SK-MEL-5 (cell line): Measurements from ENCODE around the gene BIK. TPM values are rescaled to one million over a fixed set of nuclear protein-coding genes. Genes with fewer than 3 reads are reported as not detected.
A peak's percentile ranks its signal among the peaks of the same experiment; 100 is the strongest.
"Not testable (repeated sequence)": the region's sequence is repeated elsewhere in the genome, so short reads cannot be mapped to it uniquely, and the experiment has no call there.

Source experiments
- DNase-seq: peaks from one replicate; pipeline ENCODE4 v3.0.0-alpha.2; 2016; ENCODE audit warnings: low read depth, low spot score
- in situ Hi-C: cut with HindIII; loops from 2 replicates; pipeline ENCODE4 v1.10.0; 2016; ENCODE audit warnings: low sequenced_read_pairs, high pct_unique_total_duplicates, low pct_unique_long_range_greater_than_20kb
- total RNA-seq: library from RNA; depleted of rRNA; stranded (reverse); fragments of >200 nt; shearing (Covaris generic); gene quantifications from 2 replicates; pipeline ENCODE4 v1.2.3, GENCODE V29; 2014

BIK gene
- total RNA-seq, 1 experiment from 2014 or later = 8.0 TPM

DNA sequence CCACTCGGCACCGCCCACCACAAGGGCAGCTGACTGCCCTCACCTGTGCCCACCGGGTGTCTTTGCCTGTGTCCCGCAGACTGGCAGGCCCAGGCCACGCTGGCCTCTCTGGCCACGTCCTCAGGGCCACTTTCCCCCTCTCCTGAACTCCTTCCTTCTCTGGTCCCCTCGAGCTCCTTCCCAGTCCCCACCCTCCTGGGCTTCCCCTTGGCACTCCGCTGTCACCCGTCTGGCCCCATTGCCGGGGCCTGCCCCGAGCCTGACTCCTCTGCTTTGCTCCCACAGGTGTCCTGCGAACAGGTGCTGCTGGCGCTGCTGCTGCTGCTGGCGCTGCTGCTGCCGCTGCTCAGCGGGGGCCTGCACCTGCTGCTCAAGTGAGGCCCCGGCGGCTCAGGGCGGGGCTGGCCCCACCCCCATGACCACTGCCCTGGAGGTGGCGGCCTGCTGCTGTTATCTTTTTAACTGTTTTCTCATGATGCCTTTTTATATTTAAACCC is 18.4 kb downstream of the BIK start:
- in situ Hi-C loops = no loop called here
- no peak for DNase-seq

DNA sequence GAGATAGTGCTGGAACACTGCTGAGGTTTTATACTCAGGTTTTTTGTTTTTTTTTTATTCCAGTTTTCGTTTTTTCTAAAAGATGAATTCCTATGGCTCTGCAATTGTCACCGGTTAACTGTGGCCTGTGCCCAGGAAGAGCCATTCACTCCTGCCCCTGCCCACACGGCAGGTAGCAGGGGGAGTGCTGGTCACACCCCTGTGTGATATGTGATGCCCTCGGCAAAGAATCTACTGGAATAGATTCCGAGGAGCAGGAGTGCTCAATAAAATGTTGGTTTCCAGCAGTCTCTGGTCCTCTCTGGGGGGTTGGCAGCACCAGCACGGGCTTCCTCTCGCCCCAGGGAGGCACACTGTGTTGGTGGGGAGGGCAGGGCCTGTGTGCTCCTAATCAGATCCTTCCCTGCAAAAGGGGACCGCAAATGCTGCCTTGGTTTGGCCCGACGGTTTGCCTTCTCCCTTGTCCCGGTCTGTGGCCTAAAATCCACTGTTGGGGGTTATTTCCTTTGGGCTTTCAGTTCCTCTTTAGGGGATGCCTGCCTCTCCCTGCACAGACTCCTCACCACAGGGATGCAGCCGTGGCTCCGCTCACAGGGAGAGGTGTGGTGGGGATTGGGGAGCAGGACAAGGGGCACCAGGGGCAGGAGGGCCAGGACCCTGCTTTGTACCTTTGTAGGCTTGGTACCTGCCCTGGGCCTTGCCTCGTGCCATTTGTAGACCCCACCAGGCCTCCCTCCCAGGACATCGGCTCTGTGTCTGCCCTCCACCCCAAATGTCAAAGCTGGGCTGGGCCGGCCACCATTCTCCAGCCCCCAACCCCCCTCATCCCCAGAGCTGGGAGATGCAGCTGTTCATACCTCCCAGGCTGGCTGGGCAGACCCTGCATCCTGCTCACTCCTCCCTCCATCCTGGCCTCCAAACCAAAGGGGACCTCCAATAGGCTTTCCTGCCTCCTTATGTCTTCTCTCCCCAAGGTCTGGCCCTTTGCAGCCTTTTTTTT is 19.2 kb downstream of the BIK start:
- DNase-seq = no peak
- in situ Hi-C loops = no loop called here

DNA sequence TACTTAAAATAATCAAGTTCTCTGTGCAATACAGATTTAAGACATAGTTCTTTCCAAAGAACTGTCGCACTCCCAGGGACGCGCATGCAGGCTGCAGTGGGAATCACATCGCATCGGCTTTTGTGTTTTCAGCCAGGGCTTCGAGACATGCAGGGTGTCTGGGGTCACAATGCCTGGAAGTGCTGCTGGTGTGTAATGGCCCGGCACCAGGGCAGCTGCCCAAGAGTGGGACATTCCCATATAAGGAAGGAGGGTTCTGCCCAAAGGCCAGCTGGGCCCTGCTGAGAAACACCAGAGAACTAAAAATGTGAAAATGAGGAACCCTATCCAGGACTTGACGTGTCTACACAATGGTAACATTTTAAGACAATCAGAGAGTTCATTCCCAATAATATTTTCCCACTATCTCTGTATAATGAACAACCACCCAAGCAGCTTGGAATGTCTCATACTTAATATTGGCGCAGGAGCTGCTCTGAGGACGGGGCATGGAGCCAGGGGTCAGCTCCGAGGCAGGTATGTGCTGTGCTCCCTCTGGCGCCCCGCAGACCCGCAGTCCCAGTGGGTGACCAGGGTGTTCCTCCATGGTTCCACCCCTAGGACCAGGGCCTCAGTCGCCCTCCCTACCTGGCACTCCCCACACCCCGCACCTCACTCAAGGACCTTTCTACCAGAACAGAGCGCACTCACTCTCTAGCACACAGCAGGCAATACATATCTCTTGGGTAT is 21.4 kb downstream of the BIK start:
- in situ Hi-C loops = no loop called here

DNA sequence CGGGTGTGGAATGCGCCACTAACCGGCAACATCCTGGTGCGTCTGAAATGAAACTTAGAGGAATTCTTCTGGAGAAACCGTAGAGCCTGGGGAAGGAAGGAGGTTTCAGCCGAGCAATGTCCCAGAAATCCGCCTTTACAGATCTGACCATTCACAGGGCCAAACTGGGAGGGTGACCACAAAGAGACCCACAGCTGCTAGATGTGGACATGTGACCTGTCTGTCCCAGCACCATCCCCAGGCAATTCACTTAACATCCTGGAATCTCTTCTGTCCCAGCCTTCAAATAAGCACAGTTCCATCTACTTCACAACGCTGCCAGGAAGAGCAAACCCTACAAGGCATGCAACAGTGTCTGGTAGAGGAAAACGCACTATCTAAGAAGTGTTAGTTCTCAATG is 22.9 kb downstream of the BIK start:
- no peak for DNase-seq
- in situ Hi-C loops = no loop called here

More for the DNA sequence above, 21.4 kb downstream of the BIK start:
- no peak for DNase-seq

DNA sequence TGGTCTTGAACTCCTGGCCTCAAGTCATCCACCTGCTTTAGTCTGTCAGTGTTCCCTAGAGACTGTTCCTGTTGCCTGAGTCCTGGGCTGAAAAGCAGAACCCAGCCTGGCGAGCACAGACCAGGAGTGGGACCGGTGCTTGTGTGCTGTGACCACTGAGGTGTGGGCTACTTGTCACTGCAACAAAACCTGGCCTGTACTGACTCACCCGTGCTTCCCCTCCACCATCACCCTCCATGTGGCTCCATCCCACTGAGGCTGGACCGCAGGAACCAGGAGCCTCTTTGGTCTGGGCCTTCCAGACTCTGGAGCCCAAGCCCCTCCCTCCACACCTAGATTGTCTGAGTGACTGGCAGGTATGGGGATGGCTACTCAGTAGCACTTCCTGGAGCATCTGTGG is 24.0 kb downstream of the BIK start:
- in situ Hi-C loops = no loop called here
- no peak for DNase-seq

DNA sequence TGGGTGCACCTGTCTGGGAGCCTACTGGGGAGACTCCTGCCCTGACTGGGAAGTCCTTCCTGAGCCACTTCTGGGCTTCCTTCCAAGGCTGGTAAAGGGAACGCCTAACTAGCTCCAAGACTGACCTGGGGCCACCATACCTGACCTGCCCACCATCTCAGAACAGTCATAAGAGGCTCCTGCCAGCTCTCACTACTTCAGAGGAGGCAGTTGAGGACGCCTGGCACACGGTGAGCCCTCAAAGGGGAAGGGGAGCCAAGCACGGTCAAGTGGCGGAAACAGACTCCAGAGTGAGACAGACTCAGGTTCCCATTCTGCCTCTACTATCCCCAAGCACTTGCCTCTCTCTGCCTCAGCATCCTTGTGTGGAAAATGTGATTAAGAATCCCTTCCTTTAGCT is 25.0 kb downstream of the BIK start:
- in situ Hi-C loops = no loop called here
- DNase-seq = no peak

DNA sequence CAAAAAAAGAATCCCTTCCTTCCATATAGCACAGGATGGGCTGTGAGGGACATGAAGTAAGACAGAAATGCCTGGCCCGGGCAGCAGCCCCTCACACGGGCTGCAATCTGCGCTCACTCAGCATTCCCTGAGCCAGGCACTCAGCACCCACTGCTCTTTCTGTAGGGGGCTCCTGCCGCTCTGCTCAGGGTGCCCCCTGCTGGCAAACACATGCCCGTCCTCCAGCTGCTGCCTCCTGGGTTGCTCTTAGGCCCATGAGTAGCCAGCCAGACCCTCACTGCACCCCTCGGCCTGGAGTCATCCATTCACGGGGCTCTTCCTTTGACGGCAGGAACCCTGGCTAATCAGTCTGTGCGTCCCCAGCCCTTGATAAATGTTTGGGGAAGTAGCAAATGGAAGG is 25.7 kb downstream of the BIK start:
- in situ Hi-C loops = no loop called here
- peak; percentile 68 for DNase-seq

DNA sequence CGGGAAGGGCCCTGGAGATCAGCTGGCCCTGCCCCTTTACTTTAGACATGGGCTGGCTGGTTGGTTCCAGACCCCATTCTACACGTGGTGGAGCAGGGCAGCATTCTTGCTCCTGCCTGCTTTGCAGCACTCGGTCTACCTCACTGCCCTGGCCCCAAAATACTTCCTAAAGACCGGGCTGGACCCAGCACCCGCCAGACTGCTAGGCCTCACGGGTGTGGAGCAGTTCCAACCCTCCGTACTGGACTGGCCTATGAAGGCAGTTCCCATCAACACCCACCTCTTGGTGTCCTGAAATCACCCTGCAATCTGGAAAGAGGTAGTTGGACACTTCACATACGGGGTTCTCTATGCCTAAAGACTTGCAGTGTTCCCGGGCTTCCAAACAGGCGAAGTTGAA is 26.3 kb downstream of the BIK start:
- in situ Hi-C loops = no loop called here

DNA sequence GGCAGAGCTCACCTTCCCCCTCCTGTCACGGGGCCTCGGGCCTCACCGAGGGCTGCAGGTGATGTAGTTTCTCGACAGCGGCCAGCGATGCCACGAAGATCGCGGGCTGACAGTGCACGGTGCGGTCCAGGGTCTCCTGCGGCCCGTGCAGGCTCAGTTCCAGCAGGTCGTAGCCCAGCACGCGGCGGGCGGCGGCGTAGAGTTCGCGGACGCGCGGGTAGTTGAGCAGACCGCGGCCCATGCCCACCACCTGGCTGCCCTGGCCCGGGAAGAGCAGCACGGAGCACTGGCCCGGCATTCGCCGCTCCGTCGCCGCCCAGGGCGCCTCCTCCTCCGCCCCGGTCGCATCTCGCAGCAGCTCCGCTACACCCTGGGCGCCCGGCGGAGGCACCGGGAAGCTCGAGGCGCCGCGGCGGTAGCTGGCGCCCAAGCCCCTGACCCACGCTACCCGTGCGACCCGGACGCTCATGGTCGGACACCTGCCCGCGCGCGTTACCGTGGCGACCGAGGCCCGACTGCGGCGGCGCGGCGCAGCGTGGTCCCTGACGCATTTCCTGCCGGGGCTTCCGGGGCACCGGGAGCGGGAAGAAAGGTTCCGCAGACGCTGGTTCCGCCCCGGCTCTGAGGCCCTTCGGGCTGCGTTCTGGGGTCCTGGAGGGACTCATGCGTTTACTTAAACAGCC is 32.5 kb downstream of the BIK start, which contains the start of gene MCAT:
Gene MCAT (minus strand): TSS at position 519 of the 683 bp plus-strand sequence. CDS start 50 bp downstream, at position 469.
- peak; percentile 85 for DNase-seq
- in situ Hi-C loops = no loop called here

More for the DNA sequence above, 26.3 kb downstream of the BIK start:
- no peak for DNase-seq

DNA sequence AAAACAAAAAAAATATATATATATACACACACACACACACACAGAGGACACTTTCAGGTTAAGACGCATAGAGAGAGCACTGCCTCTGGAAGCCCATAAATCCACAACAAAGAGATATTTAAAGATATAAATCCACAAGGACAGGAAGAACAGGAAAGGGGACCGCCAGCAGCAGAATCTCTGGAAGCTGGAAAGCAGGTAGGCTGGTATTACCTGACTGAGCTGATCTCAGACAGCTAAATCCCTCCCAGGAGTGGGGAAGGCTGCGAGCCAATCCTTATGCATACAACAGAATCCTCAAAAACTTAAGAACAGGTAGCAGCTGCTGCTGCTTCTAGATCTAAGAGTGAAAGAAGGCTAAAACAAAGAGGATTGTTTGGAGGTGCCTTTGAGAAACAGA is 34.4 kb downstream of the BIK start:
- DNase-seq = no peak
- in situ Hi-C loops = no loop called here

DNA sequence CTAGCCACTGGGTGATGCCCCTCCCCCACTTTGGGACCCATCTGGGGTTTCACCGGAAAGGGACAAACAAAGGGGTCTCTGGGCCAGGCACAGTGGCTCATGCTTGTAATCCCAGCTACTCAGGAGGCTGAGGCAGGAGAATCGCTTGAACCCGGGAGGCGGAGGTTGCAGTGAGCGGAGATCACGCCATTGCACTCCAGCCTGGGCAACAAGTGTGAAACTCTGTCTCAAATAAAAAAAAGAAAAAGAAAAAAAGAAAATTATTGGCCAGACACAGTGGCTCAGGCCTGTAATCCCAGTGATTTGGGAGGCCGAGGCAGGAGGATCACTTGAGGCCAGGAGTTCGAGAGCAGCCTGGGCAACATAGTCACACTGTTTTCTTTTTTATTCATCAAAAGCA is 34.8 kb downstream of the BIK start:
- DNase-seq = not testable (repeated sequence)

DNA sequence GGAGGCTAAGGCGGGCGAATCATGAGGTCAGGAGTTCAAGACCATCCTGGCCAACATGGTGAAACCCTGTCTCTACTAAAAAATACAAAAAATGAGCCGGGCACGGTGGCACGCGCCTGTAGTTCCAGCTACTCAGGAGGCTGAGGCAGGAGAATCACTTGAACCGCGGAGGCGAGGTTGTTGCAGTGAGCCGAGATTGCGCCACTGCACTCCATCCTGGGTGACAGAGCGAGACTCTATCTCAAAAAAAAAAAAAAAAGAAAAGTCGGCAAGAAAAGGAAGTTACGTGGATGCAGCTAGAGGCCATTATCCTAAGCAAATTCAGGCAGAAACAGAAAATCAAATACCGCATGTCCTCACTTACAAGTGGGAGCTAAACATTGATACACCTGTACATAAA is 35.8 kb downstream of the BIK start:
- in situ Hi-C loops, DNase-seq: not testable (repeated sequence)

More for the DNA sequence above, 34.8 kb downstream of the BIK start:
- in situ Hi-C loops = not testable (repeated sequence)

DNA sequence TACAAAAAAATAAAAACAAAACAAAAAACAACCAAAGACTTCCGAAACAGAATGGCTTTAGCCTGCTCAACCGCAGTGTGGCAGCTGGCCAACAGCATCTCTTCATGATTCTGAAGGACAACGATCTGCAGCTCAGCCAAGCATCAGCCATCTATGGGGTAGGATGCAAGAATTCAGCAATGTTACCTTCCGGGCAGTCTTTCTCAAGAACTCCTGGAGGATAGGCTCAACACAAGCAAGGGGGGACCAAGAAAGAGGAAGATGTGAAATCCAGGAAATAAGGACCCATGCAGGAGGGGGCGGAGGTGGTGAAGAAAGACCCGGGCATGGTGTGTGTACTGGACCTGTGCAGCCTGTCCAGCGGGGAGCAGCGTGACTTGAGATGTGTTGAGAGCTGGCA is 37.3 kb downstream of the BIK start:
- in situ Hi-C loops = no loop called here
- no peak for DNase-seq

DNA sequence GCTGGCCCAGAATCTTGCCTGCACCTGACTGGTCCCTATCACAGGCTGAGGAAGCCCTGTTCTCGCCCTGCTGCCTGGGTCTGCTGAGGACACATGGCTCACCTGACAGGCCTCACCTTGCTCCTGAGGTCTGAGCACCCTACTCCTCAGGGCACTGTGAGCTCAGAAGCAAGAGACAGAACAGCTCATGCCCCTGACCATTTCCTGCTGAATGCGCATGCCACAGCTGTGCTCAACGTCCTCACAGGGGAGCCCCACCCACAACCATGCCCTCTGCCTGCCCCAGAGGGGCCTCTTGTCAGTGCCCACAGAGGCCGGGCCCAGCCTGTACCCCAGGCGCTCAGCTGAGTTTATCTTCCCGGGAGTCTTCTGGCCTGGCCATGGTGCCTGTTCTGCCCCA is 38.0 kb downstream of the BIK start:
- DNase-seq = no peak
- in situ Hi-C loops = no loop called here

DNA sequence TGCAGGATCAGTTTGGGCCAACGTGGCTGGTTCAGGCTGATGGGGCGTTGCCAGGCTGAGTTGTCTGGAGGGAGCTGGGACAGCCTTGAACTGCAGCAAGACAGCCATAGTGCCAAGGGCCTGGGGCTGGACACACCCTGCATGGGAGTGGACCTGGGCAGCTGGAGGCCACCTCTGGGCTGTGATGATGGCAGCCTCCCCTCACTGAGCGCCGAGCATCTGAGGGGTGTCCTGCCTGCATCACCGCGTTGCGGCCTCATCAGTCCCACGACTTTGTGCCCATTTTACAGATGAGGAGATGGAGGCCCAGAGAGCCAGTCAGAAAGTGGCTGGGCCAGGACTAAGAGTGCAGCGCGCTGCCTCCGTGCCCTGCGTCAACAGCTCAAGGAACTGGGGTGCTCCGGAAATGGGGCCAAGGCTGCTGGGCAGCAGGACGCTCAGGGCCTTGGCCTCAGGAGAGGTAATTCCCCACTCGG is 40.2 kb downstream of the BIK start:
- DNase-seq = no peak
- in situ Hi-C loops = no loop called here

DNA sequence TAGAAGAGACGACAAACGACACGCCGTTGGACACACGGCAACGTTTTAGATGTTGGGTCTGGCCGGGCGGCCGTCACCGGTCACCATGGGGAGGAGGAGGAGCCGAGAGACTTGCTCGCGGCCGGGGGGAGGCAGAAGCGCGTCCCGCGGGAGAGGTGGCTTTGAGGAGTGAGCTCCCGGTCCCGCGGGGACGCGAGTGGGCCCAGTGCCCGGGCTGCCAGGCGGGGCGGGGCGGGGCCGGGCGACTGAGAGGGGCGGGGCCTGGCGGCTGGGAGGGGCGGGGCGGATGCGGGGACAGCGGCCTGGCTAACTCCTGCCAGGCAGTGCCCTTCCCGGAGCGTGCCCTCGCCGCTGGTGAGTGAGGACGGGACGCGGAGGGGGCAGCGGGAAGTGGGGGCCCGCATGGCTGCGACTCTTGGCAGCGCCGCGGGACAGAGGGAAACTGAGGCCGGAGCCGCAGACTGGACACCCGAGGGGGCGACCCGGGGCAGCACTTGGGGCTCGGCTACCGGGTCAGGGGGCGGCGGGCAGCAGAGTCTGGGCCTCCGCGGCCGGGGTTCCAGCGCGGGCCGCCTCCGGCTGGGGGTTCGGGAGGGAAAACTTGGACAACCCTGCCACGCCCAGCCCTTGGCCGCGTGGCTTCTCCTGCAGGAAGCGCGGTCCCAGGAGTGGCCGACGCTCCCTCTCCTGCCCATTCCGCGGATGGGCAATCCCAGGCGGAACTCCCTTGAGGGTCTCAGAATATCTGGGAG is 40.9 kb downstream of the BIK start, which contains the start of gene TSPO:
Gene TSPO (plus strand): TSS at position 309 of the 752 bp plus-strand sequence. CDS start 7,680 bp downstream, outside the sequence.
- in situ Hi-C loops = no loop called here
- peak; percentile 54 for DNase-seq

DNA sequence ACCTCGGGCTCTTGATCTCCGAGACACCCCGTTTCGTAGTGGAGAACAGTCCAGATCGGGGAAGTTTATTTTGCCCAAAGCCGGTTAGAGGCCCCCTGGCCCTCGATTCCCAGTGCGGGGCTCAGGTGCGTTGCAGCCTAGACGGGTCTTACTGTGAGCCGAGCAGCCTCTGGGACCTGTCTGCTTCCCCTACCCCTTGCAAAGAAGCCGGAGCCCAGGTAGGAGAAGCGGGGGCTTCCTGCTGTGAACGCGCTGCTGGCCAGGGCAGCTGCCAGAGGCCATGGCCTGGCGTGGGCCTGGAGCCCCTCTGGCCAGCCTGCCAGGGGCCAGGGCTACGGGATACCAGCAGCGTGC is 41.4 kb downstream of the BIK start:
- no peak for DNase-seq
- in situ Hi-C loops = no loop called here
